ENCODE measurements around the gene ITCH. TPM values are rescaled to one million over a fixed set of nuclear protein-coding genes. Genes with fewer than 3 reads are reported as not detected.
"Not testable (repeated sequence)": the region's sequence is repeated elsewhere in the genome, so short reads cannot be mapped to it uniquely, and the experiment has no call there.

Gene ITCH
- total RNA-seq, 4 donors from 2014 or later = 40.7 to 59.3 (median 45.9) TPM

- 91 to 96% methylated on average over 18 to 19 of the region's 19 CpGs for WGBS, 2 donors
- intact Hi-C loops (cut with DNase I; ENCODE audit: low total_unique reads) = no loop called here
- no peak overlapping the region for H3K4me3 ChIP-seq (ENCODE audit: low read depth, poor library complexity, severe bottlenecking)
- TF ChIP-seq CTCF (IDR thresholded peaks at IDR 0.05) (no peak), POLR2A (IDR thresholded peaks at IDR 0.05) (no peak)
- DNase-seq (ENCODE audit: low spot score in 2 of 2) = no peak
These were observed 30.7 kb upstream of the ITCH start for GRCh38 chr20:34332262-34332920.

GRCh38 chr20:34333786-34334185 is 29.3 kb upstream of the ITCH start:
- no peak for DNase-seq (ENCODE audit: low spot score in 2 of 2)
- WGBS, 2 donors = 85 to 89% methylated on average over 4 of the region's 4 CpGs
- TF ChIP-seq CTCF (IDR thresholded peaks at IDR 0.05) (no peak), POLR2A (IDR thresholded peaks at IDR 0.05) (no peak)
- H3K4me3 ChIP-seq (ENCODE audit: low read depth, poor library complexity, severe bottlenecking) = no peak overlapping the region
- intact Hi-C loops (cut with DNase I; ENCODE audit: low total_unique reads) = no loop called here

- WGBS, 2 donors = 68 to 70% methylated on average over 5 of the region's 5 CpGs
- TF ChIP-seq CTCF (IDR thresholded peaks at IDR 0.05) (no peak), POLR2A (IDR thresholded peaks at IDR 0.05) (no peak)
- intact Hi-C loops (cut with DNase I; ENCODE audit: low total_unique reads) = no loop called here
- H3K4me3 ChIP-seq (ENCODE audit: low read depth, poor library complexity, severe bottlenecking) = no peak overlapping the region
- DNase-seq (ENCODE audit: low spot score in 2 of 2) = no peak
These were observed 28.2 kb upstream of the ITCH start for GRCh38 chr20:34334654-34335407.

- intact Hi-C loops (cut with DNase I; ENCODE audit: low total_unique reads) = no loop called here
- H3K4me3 ChIP-seq (ENCODE audit: low read depth, poor library complexity, severe bottlenecking) = no peak overlapping the region
- WGBS, 2 donors = 48 to 56% methylated on average over 1 of the region's 1 CpG
These were observed 25.5 kb upstream of the ITCH start for GRCh38 chr20:34337544-34337943.

GRCh38 chr20:34337982-34338726 is 24.9 kb upstream of the ITCH start:
- no peak overlapping the region for H3K4me3 ChIP-seq (ENCODE audit: low read depth, poor library complexity, severe bottlenecking)
- WGBS, 2 donors = 85 to 87% methylated on average over 15 of the region's 15 CpGs
- no peak for TF ChIP-seq POLR2A (IDR thresholded peaks at IDR 0.05)
- no peak for TF ChIP-seq CTCF (IDR thresholded peaks at IDR 0.05)
- DNase-seq (ENCODE audit: low spot score in 2 of 2) = no peak
- intact Hi-C loops (cut with DNase I; ENCODE audit: low total_unique reads) = no loop called here

More at GRCh38 chr20:34337544-34337943, 25.5 kb upstream of the ITCH start:
- DNase-seq (ENCODE audit: low spot score in 2 of 2) = no peak
- TF ChIP-seq POLR2A (IDR thresholded peaks at IDR 0.05) (no peak), CTCF (IDR thresholded peaks at IDR 0.05) (no peak)

GRCh38 chr20:34340726-34341125 is 22.3 kb upstream of the ITCH start:
- DNase-seq (ENCODE audit: low spot score in 2 of 2); intact Hi-C loops (cut with DNase I; ENCODE audit: low total_unique reads); H3K4me3 ChIP-seq (ENCODE audit: low read depth, poor library complexity, severe bottlenecking): not testable (repeated sequence)
- 68 to 70% methylated on average over 10 of the region's 10 CpGs for WGBS, 2 donors

- DNase-seq (ENCODE audit: low spot score in 2 of 2); intact Hi-C loops (cut with DNase I; ENCODE audit: low total_unique reads); H3K4me3 ChIP-seq (ENCODE audit: low read depth, poor library complexity, severe bottlenecking): not testable (repeated sequence)
- 93 to 96% methylated on average over 9 of the region's 9 CpGs for WGBS, 2 donors
These were observed 21.9 kb upstream of the ITCH start for GRCh38 chr20:34341199-34341598.
